LNCAP (cell line): ENCODE measurements around the gene STKLD1.

Source experiments
- TF ChIP-seq, protein P1 (sequence below): fragments of 450-650 bp; IDR thresholded peaks from 2 replicates; pipeline ENCODE4 v1.5.1; 2017; ENCODE audit warnings: mild to moderate bottlenecking

The STKLD1 gene

DNA sequence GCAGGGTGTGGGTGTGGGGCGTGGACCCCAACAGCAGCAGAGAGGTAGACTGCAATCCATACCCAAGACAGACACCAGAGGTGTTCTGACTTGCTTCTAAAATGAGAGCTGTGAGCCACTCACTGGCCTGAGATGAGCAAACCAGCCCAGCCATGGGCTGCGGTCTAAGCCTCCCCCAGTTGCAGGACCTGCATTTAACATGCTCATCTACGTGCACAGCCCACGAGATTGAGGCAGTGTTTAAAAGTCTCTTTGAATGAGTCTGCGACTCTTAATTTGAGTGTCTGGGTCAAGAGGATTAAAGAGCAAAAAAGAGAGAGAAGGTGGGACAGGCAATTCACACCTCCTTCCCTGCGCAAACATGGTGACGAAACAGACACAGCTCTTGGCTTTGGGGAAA lies 6.2 kb upstream of the STKLD1 start:
- TF ChIP-seq, protein P1, sequence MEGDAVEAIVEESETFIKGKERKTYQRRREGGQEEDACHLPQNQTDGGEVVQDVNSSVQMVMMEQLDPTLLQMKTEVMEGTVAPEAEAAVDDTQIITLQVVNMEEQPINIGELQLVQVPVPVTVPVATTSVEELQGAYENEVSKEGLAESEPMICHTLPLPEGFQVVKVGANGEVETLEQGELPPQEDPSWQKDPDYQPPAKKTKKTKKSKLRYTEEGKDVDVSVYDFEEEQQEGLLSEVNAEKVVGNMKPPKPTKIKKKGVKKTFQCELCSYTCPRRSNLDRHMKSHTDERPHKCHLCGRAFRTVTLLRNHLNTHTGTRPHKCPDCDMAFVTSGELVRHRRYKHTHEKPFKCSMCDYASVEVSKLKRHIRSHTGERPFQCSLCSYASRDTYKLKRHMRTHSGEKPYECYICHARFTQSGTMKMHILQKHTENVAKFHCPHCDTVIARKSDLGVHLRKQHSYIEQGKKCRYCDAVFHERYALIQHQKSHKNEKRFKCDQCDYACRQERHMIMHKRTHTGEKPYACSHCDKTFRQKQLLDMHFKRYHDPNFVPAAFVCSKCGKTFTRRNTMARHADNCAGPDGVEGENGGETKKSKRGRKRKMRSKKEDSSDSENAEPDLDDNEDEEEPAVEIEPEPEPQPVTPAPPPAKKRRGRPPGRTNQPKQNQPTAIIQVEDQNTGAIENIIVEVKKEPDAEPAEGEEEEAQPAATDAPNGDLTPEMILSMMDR = no peak

DNA sequence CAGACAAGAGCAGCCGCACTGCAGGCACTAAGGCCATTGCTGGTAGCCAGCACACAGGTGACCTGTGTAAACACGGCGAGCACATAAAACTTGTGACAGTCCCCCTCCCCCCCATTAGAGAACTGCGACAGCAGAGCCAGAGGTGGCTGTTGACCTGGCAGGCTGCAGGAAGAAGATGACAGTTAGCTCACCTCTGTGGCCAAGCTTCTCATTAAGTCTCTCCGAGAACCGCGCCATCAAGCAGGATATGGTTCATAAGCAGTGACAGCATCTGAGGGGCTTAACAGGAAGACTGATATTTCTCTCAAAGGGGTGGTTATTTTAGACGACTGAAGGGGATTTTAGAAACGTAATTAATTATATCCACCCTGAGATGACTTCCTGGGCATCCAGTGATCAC lies 5.5 kb upstream of the STKLD1 start:
- TF ChIP-seq, protein P1 = no peak

DNA sequence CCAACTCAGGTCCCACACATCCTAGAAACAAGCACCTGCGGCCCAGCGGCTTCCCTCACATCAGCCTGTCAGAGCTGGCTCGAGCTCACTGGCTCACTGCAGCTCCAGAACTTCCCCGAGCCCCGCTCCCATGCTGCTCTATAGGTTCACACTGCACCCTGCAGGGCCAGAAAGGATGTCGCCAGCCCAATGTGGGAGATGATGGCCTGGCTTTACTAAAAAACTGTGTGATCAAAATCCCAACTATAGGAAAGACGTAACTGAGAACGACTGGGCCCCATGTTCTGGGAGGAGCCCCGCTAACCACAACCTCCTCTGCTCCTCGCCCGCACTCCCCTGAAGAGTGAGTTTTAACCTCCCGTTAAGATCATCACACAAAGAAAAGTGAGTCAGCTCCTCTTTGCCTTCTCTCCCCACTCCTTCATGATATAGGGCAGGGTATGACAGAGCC lies 4.9 kb upstream of the STKLD1 start:
- TF ChIP-seq, protein P1 = no peak

DNA sequence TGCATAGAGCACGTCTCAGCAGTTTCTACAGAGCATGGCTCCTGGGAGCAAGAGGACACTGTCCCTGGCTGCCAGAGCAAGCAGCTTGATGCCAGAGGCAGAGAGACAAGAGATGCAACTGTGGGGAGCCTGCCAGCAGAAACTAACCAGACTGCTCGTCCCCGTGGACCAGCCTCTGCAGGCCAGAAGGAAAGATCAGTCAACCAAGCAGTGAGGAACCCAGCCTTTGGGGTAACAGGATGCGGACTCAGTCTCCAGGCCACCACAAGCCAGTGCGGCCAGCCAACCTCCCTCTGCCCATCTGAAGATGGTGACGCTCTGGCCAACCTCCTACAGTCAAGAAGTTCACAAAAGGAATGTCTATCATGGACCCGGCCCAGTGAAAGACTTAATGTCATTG lies 4.0 kb upstream of the STKLD1 start:
- TF ChIP-seq, protein P1 = no peak

DNA sequence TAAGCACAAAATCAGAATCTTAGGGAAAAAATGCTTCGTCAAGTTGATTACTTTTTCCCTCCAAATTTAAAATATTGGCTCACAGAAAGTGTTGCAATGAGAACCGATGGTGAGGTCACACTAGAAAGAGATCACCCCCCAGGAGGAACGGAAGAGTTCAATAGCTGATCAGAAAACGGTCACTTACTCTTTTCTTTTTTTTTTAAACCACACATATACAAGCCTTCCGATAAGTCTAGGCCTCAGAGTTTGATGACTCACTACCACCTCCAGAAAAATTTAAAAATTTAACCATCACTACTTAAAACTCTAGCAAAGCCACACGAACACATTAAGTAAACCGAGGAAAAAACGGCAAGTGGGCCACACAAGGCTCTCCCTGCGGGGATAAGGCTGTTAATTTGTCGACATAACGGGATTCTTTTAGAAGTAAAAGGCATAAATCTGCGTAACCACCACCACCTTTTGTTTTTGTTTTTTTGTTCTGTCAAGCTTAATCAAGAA lies 1.5 kb upstream of the STKLD1 start:
- TF ChIP-seq, protein P1 = no peak

DNA sequence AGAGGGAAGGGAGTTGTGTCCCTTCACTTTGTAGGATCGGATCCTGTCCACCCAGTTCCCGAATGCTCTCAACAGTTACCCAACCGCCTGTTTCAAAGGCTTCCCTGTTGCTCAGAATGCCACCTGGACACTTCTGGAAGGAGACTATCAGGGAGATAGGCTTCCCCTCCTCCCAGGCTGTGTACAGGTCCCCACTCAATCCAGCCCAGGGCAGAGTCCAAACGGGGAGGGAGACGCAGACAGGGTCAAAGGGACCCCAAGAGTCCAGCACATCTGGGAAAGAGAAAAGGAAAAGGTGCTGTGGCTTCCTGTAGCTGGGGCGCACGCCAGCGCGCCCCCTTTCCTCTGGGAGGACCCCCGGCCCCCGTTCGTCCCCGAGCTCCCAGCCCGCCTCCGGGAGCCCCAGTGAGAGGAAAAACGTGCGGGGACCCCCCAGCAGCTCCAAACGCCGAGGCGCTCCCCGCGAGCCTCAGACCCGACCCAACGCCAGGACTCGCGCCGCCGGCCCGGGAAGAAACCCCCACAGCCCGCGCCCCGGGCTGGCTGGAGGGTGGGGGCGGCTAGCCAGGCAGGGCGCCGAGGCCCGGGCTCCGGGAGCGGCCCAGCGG lies 946 bp upstream of the STKLD1 start:
- TF ChIP-seq, protein P1 = 0 out of 2 replicates have a peak, but pooled peaks have one; percentile 11

DNA sequence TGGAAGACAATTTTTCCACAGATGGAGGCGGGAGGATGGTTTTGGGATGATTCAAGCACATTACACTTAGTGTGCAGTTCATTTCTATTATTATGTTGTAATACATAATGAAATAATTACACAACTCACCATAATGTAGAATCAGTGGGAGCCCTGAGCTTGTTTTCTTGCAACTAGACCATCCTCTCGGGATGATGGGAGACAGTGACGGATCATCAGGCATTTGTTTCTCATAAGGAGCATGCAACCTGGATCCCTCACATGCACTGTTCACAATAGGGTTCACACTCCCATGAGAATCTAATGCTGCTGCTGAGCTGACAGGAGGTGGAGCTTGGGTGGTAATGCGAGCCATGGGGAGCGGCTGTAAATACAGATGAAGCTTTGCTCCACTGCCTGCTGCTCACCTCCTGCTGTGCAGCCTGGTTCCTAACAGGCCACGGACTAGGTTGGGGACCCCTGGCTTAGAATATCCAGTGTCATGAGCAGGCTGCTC lies 1.6 kb downstream of the STKLD1 start:
- TF ChIP-seq, protein P1 = no peak
